A549 (cell line): ENCODE data around the gene ZMYM1. TPM values are rescaled to one million over a fixed set of nuclear protein-coding genes. Genes with fewer than 3 reads are reported as not detected.

Experiments
- ATAC-seq, 2 experiments: fragments of 200-7000 bp in 1 of 2; fragments of >200 bp in 1 of 2; cut with Nextera tagmentation in 1 of 2; cut with Tn5 transposase in 1 of 2; 3 replicates each; pipeline versions ENCODE4 v1.8.0 to v1.9.1; 2018 to 2020; ENCODE audit warnings: mild to moderate bottlenecking in 1 of 2, moderate library complexity in 1 of 2
- CTCF ChIA-PET: fragments of 300-600 bp; sonication (Branson Sonifier 250); formaldehyde crosslinking; extraction: SDS; loops from one replicate; lab custom pipeline; 2021; ENCODE audit warnings: antibody characterized with exemption, inconsistent platforms; lab: Yijun Ruan, JAX
- POLR2A ChIA-PET: fragments of 350-600 bp; formaldehyde crosslinking; extraction: SDS; loops from one replicate; lab custom pipeline; 2021; ENCODE audit warnings: antibody characterized with exemption, inconsistent platforms; lab: Yijun Ruan, JAX
- DNase-seq, 2 experiments: peaks; one replicate each; pipeline versions ENCODE4 v3.0.0 to v3.0.0-alpha.2; 2011 to 2016; ENCODE audit warnings: low read depth in 1 of 2, low spot score in 1 of 2
- FAIRE-seq: peaks from 2 replicates; lab custom pipeline; 2011; peaks lifted over from hg19 to GRCh38; lab: Jason Lieb, UNC
- H3K27ac ChIP-seq, 2 experiments: fragments of >200 bp; sonication (Bioruptor Twin); formaldehyde crosslinking; 3 replicates each; pipeline ENCODE4 v1.5.1; 2016 to 2017
- H3K4me1 ChIP-seq: fragments of >200 bp; sonication (Bioruptor Twin); formaldehyde crosslinking; 3 replicates; pipeline ENCODE4 v1.6.1; 2016
- H3K4me2 ChIP-seq: fragments of >200 bp; sonication (Bioruptor Twin); formaldehyde crosslinking; 3 replicates; pipeline ENCODE4 v1.6.1; 2016
- H3K4me3 ChIP-seq: fragments of >200 bp; sonication (Bioruptor Twin); formaldehyde crosslinking; 3 replicates; pipeline ENCODE4 v1.5.1; 2016
- H3K9me3 ChIP-seq: fragments of >200 bp; sonication (Bioruptor Twin); formaldehyde crosslinking; 3 replicates; pipeline ENCODE4 v1.6.1; 2016
- BHLHE40 ChIP-seq: IDR thresholded peaks from 2 replicates; pipeline ENCODE4 v1.6.1; 2012; ENCODE audit warnings: low read depth, low read length, inconsistent platforms
- CBX2 ChIP-seq: fragments of 200-600 bp; sonication (generic); IDR thresholded peaks from 2 replicates; pipeline ENCODE4 v1.6.1; 2016; ENCODE audit warnings: low read depth, mild to moderate bottlenecking, borderline replicate concordance
- CHD2 ChIP-seq: fragments of 150-350 bp; IDR thresholded peaks from 2 replicates; pipeline ENCODE4 v1.6.1; 2014; ENCODE audit warnings: low read length; ENCODE audit not compliant: partially characterized antibody
- CTCF ChIP-seq: fragments of >200 bp; sonication (Bioruptor Twin); formaldehyde crosslinking; IDR thresholded peaks from 3 replicates; pipeline ENCODE4 v1.5.1; 2016
- EHMT2 ChIP-seq: fragments of 200-600 bp; sonication (generic); IDR thresholded peaks from 2 replicates; pipeline ENCODE4 v1.6.1; 2016; ENCODE audit warnings: antibody characterized with exemption, low read depth, mild to moderate bottlenecking, moderate library complexity
- ESRRA ChIP-seq: fragments of 150-350 bp; IDR thresholded peaks from 2 replicates; pipeline ENCODE4 v1.6.1; 2014; ENCODE audit warnings: mild to moderate bottlenecking, low read length, borderline replicate concordance
- FOSB ChIP-seq: fragments of 250-450 bp; sonication (Bioruptor Pico); IDR thresholded peaks from 2 replicates; pipeline ENCODE4 v1.5.0; 2020; ENCODE audit warnings: mild to moderate bottlenecking, moderate library complexity
- FOSL2 ChIP-seq, 2 experiments: fragments of 450-650 bp in 1 of 2; fragments of >200 bp in 1 of 2; sonication (Bioruptor Twin) in 1 of 2; formaldehyde crosslinking; IDR thresholded peaks; 2 replicates each; pipeline versions ENCODE4 v1.5.0 to v1.6.1; 2016 to 2020; ENCODE audit warnings: mild to moderate bottlenecking in 1 of 2, moderate library complexity in 1 of 2
- HDAC2 ChIP-seq: fragments of 200-600 bp; sonication (generic); IDR thresholded peaks from 2 replicates; pipeline ENCODE4 v1.6.1; 2016
- HEYL ChIP-seq: fragments of 250-450 bp; sonication (Bioruptor Pico); IDR thresholded peaks from 2 replicates; pipeline ENCODE4 v1.8.0; 2021; ENCODE audit warnings: mild to moderate bottlenecking, moderate library complexity
- HMGXB4 ChIP-seq: fragments of 250-450 bp; sonication (Bioruptor Pico); IDR thresholded peaks from 2 replicates; pipeline ENCODE4 v1.5.0; 2021; ENCODE audit warnings: mild to moderate bottlenecking, moderate library complexity, borderline replicate concordance
- HOXA7 ChIP-seq: fragments of 250-450 bp; sonication (Bioruptor Pico); IDR thresholded peaks from 2 replicates; pipeline ENCODE4 v1.5.0; 2020; ENCODE audit warnings: mild to moderate bottlenecking, moderate library complexity
- HOXB13 ChIP-seq: fragments of 250-450 bp; sonication (Bioruptor Pico); IDR thresholded peaks from 2 replicates; pipeline ENCODE4 v1.5.0; 2020; ENCODE audit warnings: low read depth, mild to moderate bottlenecking, moderate library complexity
- HOXB5 ChIP-seq: fragments of 250-450 bp; sonication (Bioruptor Pico); IDR thresholded peaks from 2 replicates; pipeline ENCODE4 v1.5.0; 2020; ENCODE audit warnings: mild to moderate bottlenecking, moderate library complexity
- JUN ChIP-seq, 2 experiments: fragments of >200 bp; sonication (Bioruptor Twin); formaldehyde crosslinking; IDR thresholded peaks; 2 replicates in 1 of 2; 3 replicates in 1 of 2; pipeline ENCODE4 v1.6.1; 2016 to 2017
- JUNB ChIP-seq: fragments of >200 bp; sonication (Bioruptor Twin); formaldehyde crosslinking; IDR thresholded peaks from 2 replicates; pipeline ENCODE4 v1.6.1; 2016
- MAZ ChIP-seq: fragments of 150-350 bp; IDR thresholded peaks from 2 replicates; pipeline ENCODE4 v1.6.1; 2014; ENCODE audit warnings: antibody characterized with exemption, low read depth, low read length, borderline replicate concordance
- NPAS2 ChIP-seq: fragments of 250-450 bp; sonication (Bioruptor Pico); IDR thresholded peaks from 2 replicates; pipeline ENCODE4 v1.8.0; 2022; ENCODE audit warnings: mild to moderate bottlenecking, moderate library complexity, borderline replicate concordance
- PHF8 ChIP-seq: fragments of 200-600 bp; sonication (generic); IDR thresholded peaks from 2 replicates; pipeline ENCODE4 v1.6.1; 2016; ENCODE audit warnings: low read depth, mild to moderate bottlenecking, antibody characterized with exemption, moderate library complexity, borderline replicate concordance
- RARB ChIP-seq: fragments of 250-450 bp; sonication (Bioruptor Pico); IDR thresholded peaks from 2 replicates; pipeline ENCODE4 v1.8.0; 2021; ENCODE audit warnings: mild to moderate bottlenecking, moderate library complexity
- REST ChIP-seq: fragments of 200-600 bp; sonication (generic); IDR thresholded peaks from 2 replicates; pipeline ENCODE4 v1.6.1; 2016; ENCODE audit warnings: antibody characterized with exemption, mild to moderate bottlenecking, moderate library complexity
- TP53 ChIP-seq: fragments of 250-450 bp; sonication (Bioruptor Pico); IDR thresholded peaks from 2 replicates; pipeline ENCODE4 v1.5.0; 2021; ENCODE audit warnings: mild to moderate bottlenecking, moderate library complexity
- ZFP36 ChIP-seq: fragments of 450-650 bp; IDR thresholded peaks from 2 replicates; pipeline ENCODE4 v1.6.1; 2014; ENCODE audit warnings: borderline replicate concordance; ENCODE audit not compliant: partially characterized antibody
- WGBS: methylation state at CpG from one replicate; pipeline ENCODE4 v1.1.6; 2017; ENCODE audit errors: missing lambda C conversion rate; 5-methylcytosine and 5-hydroxymethylcytosine counted together
- polyA plus RNA-seq, 4 experiments: library from polyadenylated mRNA; depleted of rRNA in 3 of 4; stranded (reverse); fragments of >200 nt; fragmentation: RNase III in 1 of 4; extraction: RNeasy Plus Mini Kit Qiagen cat#74134 plus additional on column Dnase treatment in 1 of 4; gene quantifications; 2 replicates in 3 of 4; 3 replicates in 1 of 4; pipeline ENCODE4 v1.2.3, GENCODE V29; 2011 to 2017

Gene ZMYM1
- polyA plus RNA-seq, 2 of the 4 experiments (the other 2 are of a cell fraction), result 6.5 to 14.4 TPM

- no peak overlapping the region for H3K27ac ChIP-seq
- POLR2A ChIA-PET, result interaction anchor here (0.7 kb wide), 1 partner anchor 14 kb away, joined by 3 read pairs; no protein-coding TSS in a partner anchor
- no peak overlapping the region for H3K4me2 ChIP-seq
- no peaks in the 10 kb centered on the region for H3K9me3 ChIP-seq
- DNase-seq (no peak), FAIRE-seq (no peak), ATAC-seq (no peak)
- WGBS, result 72% methylated on average over 3 of the region's 3 CpGs
- H3K4me1 ChIP-seq, result no peaks in the 10 kb centered on the region
- CTCF ChIA-PET, result no interaction called here
- H3K4me3 ChIP-seq, result no peak overlapping the region
- TF ChIP-seq CHD2 (no peak), HOXB5 (CRISPR knock-in tag) (no peak), REST (no peak), HOXB13 (CRISPR knock-in tag) (no peak), ESRRA (no peak), PHF8 (no peak), FOSB (CRISPR knock-in tag) (no peak), CTCF (no peak)
Observed at GRCh38 chr1:35043498-35043897, 35.7 kb upstream of the ZMYM1 start.

GRCh38 chr1:35044431-35044830, 34.8 kb upstream of the ZMYM1 start:
- no peak overlapping the region for H3K27ac ChIP-seq
- ChIA-PET POLR2A (no interaction called here), CTCF (no interaction called here)
- DNase-seq, result no peak
- no peak overlapping the region for H3K4me3 ChIP-seq
- H3K4me2 ChIP-seq, result no peak overlapping the region
- ATAC-seq, result no peak
- 0% methylated on average over 1 of the region's 1 CpG for WGBS
- H3K9me3 ChIP-seq, result no peaks in the 10 kb centered on the region
- no peaks in the 10 kb centered on the region for H3K4me1 ChIP-seq
- FAIRE-seq, result no peak
- TF ChIP-seq HDAC2 (no peak), PHF8 (no peak), NPAS2 (CRISPR knock-in tag) (no peak), MAZ (no peak), ZFP36 (no peak)

GRCh38 chr1:35046730-35047129, 32.5 kb upstream of the ZMYM1 start:
- POLR2A ChIA-PET, result no interaction called here
- H3K4me1 ChIP-seq, result no peaks in the 10 kb centered on the region
- no peak for FAIRE-seq
- H3K4me3 ChIP-seq, result no peak overlapping the region
- no peak for ATAC-seq
- CTCF ChIA-PET, result interaction anchor here (1.2 kb wide), 1 partner anchor 39 kb away, joined by 3 read pairs; no protein-coding TSS in a partner anchor
- WGBS, result 60% methylated on average over 5 of the region's 5 CpGs
- H3K27ac ChIP-seq, result no peak overlapping the region
- no peak overlapping the region for H3K4me2 ChIP-seq
- DNase-seq, result no peak
- H3K9me3 ChIP-seq, result no peaks in the 10 kb centered on the region
- TF ChIP-seq JUN (IDR thresholded peaks at IDR 0.05), result no peak
- no peak for TF ChIP-seq FOSB (CRISPR knock-in tag)
- TF ChIP-seq HOXB13 (CRISPR knock-in tag), result no peak
- TF ChIP-seq FOSL2 (IDR thresholded peaks at IDR 0.05), result no peak
- TF ChIP-seq FOSL2 (CRISPR knock-in tag; IDR thresholded peaks at IDR 0.05), result no peak
- TF ChIP-seq RARB (CRISPR knock-in tag), result no peak
- TF ChIP-seq HMGXB4 (CRISPR knock-in tag), result no peak
- TF ChIP-seq TP53, result no peak
- TF ChIP-seq HOXA7 (CRISPR knock-in tag), result no peak
- TF ChIP-seq BHLHE40, result no peak
- no peak for TF ChIP-seq JUNB
- TF ChIP-seq HEYL (CRISPR knock-in tag), result no peak
- TF ChIP-seq CBX2, result no peak
- TF ChIP-seq EHMT2, result no peak
- TF ChIP-seq, all 56 proteins: peak for 0
